Choroid plexus epithelial cell (primary cell): Measurements from ENCODE around the gene MOB3B.

Source experiments
- DNase-seq: peaks from one replicate; pipeline ENCODE4 v3.0.0-alpha.2; 2010; ENCODE audit warnings: low read depth
- H3K4me3 ChIP-seq: 2 replicates; pipeline ENCODE4 v1.5.1; 2011; ENCODE audit warnings: low read depth, mild to moderate bottlenecking, control low read depth, low read length, moderate library complexity
- CTCF ChIP-seq: conservative IDR thresholded peaks from 2 replicates; pipeline ENCODE4 v1.5.1; 2011; ENCODE audit warnings: low read depth, mild to moderate bottlenecking, control low read depth, inconsistent platforms, low read length, moderate library complexity

Gene MOB3B

GRCh38 chr9:27341545-27342294 is 187.9 kb downstream of the MOB3B start:
- TF ChIP-seq CTCF, result no peak
- DNase-seq, result no peak
- H3K4me3 ChIP-seq, result no peak overlapping the region

GRCh38 chr9:27340961-27341511 is 188.6 kb downstream of the MOB3B start:
- no peak overlapping the region for H3K4me3 ChIP-seq
- no peak for TF ChIP-seq CTCF
- peak; percentile 28 for DNase-seq

GRCh38 chr9:27340285-27340674 is 189.3 kb downstream of the MOB3B start:
- DNase-seq, result no peak
- H3K4me3 ChIP-seq, result no peak overlapping the region
- TF ChIP-seq CTCF, result no peak

- DNase-seq, result no peak
- no peak overlapping the region for H3K4me3 ChIP-seq
- TF ChIP-seq CTCF, result no peak
Measured at GRCh38 chr9:27339661-27340284, 189.8 kb downstream of the MOB3B start.

- no peak overlapping the region for H3K4me3 ChIP-seq
- TF ChIP-seq CTCF, result no peak
- no peak for DNase-seq
Measured at GRCh38 chr9:27338527-27338903, 191.1 kb downstream of the MOB3B start.

- H3K4me3 ChIP-seq, result no peak overlapping the region
- no peak for TF ChIP-seq CTCF
- DNase-seq, result peak; percentile 22
Measured at GRCh38 chr9:27337833-27338526, 191.6 kb downstream of the MOB3B start.
